Measurements from ENCODE around the gene ANXA8. TPM values are rescaled to one million over a fixed set of nuclear protein-coding genes. Genes with fewer than 3 reads are reported as not detected.
"Not testable (repeated sequence)": the region's sequence is repeated elsewhere in the genome, so short reads cannot be mapped to it uniquely, and the experiment has no call there.

ANXA8 gene
- total RNA-seq, 2 donors from 2014 or later = 8.2 to 13.9 TPM

DNA sequence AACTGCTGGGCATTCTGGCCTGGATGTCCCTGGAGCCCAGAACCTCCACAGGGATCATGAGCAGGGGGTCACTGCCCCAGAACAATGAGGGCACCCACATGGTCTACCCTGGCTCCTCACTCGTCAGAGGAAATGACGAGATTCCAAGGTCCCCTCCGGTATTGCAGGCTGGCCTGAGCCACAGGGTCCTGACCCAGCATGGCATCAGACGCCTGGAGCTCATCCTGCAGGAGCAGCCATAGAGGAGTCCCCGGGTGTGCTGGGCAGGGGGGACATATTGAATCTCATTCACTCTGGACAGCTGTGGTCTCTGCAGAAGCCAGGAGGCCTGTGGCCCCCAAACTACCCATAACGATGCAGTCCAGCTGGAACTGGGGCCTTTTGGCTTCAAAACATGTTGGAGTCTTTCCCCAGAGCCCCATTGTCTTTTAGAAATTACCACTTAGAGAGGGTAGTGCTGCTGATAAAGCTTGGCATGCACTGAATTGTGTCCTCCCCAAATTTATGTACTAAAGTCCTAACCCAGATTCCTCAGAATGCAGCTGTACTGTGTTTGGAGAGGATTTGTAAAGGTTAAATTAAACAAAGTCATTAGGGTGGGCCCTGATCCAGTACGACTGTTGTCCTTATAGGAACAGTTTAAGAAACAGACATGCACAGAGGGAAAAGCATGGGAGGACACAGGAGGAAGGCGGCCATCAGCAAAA, 27.7 kb downstream of the ANXA8 start:
- H3K27me3 ChIP-seq (replicated peaks; ENCODE audit: insufficient read depth) = no peaks in the 10 kb centered on the region
- intact Hi-C loops (cut with DNase I) = no loop called here
- WGBS = 81% methylated on average over 8 of the region's 8 CpGs
- no peaks in the 10 kb centered on the region for H3K9me3 ChIP-seq
- no peak overlapping the region for H3K27ac ChIP-seq
- DNase-seq (ENCODE audit: low spot score) = no peak
- no peaks in the 10 kb centered on the region for H3K4me1 ChIP-seq (replicated peaks)
- H3K36me3 ChIP-seq = no peaks in the 10 kb centered on the region
- H3K4me3 ChIP-seq = no peak overlapping the region
- TF ChIP-seq, protein P1, sequence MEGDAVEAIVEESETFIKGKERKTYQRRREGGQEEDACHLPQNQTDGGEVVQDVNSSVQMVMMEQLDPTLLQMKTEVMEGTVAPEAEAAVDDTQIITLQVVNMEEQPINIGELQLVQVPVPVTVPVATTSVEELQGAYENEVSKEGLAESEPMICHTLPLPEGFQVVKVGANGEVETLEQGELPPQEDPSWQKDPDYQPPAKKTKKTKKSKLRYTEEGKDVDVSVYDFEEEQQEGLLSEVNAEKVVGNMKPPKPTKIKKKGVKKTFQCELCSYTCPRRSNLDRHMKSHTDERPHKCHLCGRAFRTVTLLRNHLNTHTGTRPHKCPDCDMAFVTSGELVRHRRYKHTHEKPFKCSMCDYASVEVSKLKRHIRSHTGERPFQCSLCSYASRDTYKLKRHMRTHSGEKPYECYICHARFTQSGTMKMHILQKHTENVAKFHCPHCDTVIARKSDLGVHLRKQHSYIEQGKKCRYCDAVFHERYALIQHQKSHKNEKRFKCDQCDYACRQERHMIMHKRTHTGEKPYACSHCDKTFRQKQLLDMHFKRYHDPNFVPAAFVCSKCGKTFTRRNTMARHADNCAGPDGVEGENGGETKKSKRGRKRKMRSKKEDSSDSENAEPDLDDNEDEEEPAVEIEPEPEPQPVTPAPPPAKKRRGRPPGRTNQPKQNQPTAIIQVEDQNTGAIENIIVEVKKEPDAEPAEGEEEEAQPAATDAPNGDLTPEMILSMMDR (IDR thresholded peaks at IDR 0.05) = no peak
- no peak for TF ChIP-seq POLR2A (IDR thresholded peaks at IDR 0.05)
- no peak for TF ChIP-seq POLR2AphosphoS5 (IDR thresholded peaks at IDR 0.05)

DNA sequence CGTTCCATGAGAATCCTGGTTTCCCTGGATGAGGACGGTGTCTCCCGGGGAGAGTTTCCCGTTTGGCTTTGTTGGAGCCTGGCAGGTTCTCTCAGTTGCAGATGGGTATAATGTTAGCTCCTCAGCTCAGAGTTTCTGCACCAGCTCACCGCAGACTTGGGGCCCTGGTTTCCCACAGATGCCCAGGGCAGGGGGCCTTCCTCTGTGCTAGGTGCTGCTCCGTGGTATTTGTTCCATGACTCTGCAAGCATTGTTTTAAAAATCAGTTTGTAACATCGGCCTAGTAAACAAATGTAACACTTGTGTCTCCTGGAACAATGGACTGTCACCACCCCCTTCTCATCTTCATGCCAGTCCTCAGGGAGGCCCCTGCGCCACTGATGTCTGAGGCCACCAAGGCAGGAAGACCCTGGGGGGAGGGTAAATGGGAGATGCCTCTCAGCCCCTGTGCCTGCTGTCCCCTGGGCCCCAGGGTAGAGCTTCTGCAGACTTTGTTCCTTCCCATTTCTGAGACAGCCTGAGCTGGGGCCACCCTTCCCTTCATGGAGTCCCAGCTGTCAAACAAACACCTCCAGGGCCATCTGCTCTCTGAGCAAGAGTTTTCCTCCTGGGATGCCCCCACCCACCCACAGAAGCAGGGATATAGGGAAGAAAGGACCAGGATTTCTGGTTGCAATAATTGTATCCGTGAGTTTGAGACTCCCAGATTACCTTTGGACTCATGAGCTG, 28.4 kb downstream of the ANXA8 start:
- H3K27ac ChIP-seq; intact Hi-C loops (cut with DNase I); H3K4me1 ChIP-seq (replicated peaks); H3K9me3 ChIP-seq; DNase-seq (ENCODE audit: low spot score); H3K36me3 ChIP-seq; H3K27me3 ChIP-seq (replicated peaks; ENCODE audit: insufficient read depth); H3K4me3 ChIP-seq: not testable (repeated sequence)
- WGBS = 78% methylated on average over 9 of the region's 9 CpGs

DNA sequence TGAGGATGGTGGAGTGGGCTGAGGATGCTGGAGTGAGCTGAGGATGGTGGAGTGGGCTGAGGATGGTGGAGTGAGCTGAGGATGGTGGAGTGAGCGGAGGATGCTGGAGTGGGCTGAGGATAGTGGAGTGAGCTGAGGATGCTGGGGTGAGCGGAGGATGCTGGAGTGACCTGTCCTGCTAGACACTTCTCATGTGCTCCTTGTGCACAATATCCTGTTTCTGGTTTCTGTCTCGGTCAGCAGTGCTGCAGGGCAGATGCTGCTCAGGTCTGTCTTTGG, 29.2 kb downstream of the ANXA8 start:
- DNase-seq (ENCODE audit: low spot score) = no peak
- WGBS = 89% methylated on average over 3 of the region's 3 CpGs
- no peak overlapping the region for H3K4me3 ChIP-seq
- no peaks in the 10 kb centered on the region for H3K36me3 ChIP-seq
- no peaks in the 10 kb centered on the region for H3K27me3 ChIP-seq (replicated peaks; ENCODE audit: insufficient read depth)
- H3K27ac ChIP-seq = no peak overlapping the region
- intact Hi-C loops (cut with DNase I) = no loop called here
- no peaks in the 10 kb centered on the region for H3K4me1 ChIP-seq (replicated peaks)
- H3K9me3 ChIP-seq = no peaks in the 10 kb centered on the region
- TF ChIP-seq POLR2AphosphoS5 (IDR thresholded peaks at IDR 0.05) = no peak
- TF ChIP-seq, protein P1 (IDR thresholded peaks at IDR 0.05) = no peak

DNA sequence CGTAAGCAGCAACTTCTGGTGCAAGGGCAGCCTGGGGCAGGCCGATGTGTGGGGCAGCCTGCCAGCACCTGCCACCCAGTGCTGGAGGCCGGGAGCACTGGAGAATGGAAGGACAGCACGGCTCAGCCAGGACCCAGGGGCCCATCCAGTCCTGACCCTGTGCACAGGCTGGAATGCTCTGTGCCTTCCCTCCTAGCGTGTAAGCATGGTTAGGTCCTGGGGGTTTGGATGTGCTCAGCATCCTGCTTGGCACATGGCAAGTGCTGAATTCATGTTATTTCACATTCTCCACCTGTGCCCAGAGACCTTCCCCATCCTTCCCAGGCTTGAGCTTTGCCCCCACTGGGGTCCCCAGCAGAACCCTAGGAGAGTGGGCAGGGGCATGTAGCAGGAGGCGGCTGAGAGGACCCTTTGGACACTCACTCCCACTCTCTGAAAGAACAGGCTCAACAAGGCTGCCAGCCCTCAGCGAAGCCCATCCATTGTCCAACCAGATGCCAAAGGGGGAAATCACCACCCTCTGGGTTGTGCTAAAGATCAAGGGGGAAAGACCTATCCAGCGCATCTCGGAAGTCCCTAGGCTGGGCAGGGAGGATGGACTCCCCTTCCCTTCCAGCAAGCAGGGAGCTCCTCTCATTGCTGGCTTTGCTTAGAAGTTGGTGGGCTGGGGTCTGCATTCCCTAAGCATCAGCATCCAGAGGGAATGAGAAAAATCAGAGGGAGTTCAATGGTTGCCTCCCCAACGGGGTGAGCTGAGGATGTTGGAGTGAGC, 29.7 kb downstream of the ANXA8 start:
- no peaks in the 10 kb centered on the region for H3K4me1 ChIP-seq (replicated peaks)
- H3K9me3 ChIP-seq = no peaks in the 10 kb centered on the region
- intact Hi-C loops (cut with DNase I) = no loop called here

More for the DNA sequence above, 29.7 kb downstream of the ANXA8 start:
- H3K36me3 ChIP-seq = no peaks in the 10 kb centered on the region
- 72% methylated on average over 9 of the region's 10 CpGs for WGBS
- no peak for TF ChIP-seq POLR2A (IDR thresholded peaks at IDR 0.05)
- TF ChIP-seq, protein P1 (IDR thresholded peaks at IDR 0.05) = no peak
- no peak for TF ChIP-seq POLR2AphosphoS5 (IDR thresholded peaks at IDR 0.05)
- no peaks in the 10 kb centered on the region for H3K27me3 ChIP-seq (replicated peaks; ENCODE audit: insufficient read depth)
- no peak for DNase-seq (ENCODE audit: low spot score)
- no peak overlapping the region for H3K27ac ChIP-seq
- H3K4me3 ChIP-seq = no peak overlapping the region
